Muscle of back (tissue), 11 donors: ENCODE measurements around the gene DYRK2. TPM values are rescaled to one million over a fixed set of nuclear protein-coding genes. Genes with fewer than 3 reads are reported as not detected.

Source experiments
- DNase-seq, 3 donors: peaks; one replicate each; pipeline versions ENCODE4 v3.0.0 to v3.0.0-alpha.2; 2013
- polyA plus RNA-seq, 10 donors: library from polyadenylated mRNA; unstranded; fragments of 120-200 nt; gene quantifications; one replicate each; pipeline ENCODE4 v1.2.1, GENCODE V29; 2013; ENCODE audit not compliant: insufficient read length in 10 of 10

DYRK2 gene
- polyA plus RNA-seq, 10 donors, result 38.1 to 66.9 (median 52.6) TPM

DNA sequence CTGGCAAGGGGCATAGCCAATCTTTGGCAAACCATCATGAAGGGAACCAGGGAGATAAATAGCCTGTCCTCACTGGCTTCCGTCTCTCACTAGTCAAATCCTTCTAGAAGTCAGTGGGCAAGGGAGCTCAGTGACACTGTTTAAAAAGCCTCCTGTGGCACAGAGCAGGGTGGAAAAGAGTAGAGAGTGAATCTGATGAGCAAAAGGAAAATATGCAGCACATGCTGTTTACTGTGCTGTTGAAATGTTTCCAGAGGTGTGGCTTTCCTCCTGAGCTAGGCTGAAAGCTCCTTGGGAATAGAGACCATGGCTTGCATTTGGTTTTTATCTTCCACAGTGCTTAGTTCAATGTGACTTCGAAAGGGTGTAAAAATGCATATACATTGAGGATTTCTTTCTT lies 7.7 kb upstream of the DYRK2 start:
- peak in 2 of 3 donors; percentile 38 to 66 for DNase-seq

DNA sequence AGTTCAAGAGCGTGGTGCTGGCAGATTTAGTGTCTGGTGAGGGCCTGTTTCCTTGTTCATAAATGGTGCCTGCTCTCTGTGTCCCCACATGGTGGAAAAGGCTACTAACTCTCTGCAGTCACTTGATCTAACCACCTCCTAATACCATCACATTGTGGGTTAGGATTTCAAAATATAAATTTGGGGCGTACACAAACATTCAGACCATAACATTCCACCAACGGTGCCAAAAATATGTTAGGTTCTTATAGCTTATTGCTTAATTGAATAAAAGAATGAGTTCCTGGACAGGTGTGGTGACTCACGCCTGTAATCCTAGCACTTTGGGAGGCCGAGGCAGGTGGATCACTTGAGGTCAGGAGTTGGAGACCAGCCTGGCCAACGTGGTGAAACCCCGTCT lies 3.4 kb upstream of the DYRK2 start:
- DNase-seq, result no peak

DNA sequence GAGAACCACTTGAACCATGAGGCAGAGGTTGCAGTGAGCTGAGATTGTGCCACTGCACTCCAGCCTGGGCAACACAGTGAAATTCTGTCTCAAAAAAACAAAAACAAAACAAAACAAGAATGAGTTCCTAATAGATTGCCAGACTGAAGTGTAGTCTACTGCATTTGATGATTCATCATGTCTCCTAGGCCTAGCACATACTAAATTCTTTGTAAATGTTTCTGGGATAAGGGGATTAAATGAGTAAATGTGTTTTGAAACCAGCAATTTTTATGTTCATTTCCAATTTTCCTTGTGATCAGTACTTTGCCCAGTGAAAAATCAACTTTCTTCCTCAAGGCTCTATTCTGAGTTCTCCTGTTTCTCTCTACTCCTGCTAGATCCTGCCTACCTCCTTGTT lies 2.9 kb upstream of the DYRK2 start:
- DNase-seq, result no peak

DNA sequence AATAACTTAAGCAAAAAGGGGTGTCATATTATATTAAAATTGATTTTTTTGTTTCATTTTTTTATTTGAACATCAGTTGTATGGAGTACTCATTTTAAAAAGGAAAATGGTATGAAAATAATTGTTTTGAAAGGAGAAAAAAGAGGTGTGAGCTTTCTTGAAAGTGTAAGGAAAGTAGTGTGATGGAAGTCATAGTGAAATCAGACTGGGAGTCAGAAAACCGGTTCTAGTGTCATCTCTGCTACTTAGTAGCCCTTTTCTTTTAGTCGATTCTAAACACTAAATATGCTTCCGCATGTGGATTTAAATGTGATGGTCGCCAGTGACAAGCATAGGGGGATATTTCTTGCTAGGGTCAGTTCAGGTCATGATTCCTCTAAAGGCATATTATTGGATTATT lies 1.8 kb upstream of the DYRK2 start:
- no peak for DNase-seq

DNA sequence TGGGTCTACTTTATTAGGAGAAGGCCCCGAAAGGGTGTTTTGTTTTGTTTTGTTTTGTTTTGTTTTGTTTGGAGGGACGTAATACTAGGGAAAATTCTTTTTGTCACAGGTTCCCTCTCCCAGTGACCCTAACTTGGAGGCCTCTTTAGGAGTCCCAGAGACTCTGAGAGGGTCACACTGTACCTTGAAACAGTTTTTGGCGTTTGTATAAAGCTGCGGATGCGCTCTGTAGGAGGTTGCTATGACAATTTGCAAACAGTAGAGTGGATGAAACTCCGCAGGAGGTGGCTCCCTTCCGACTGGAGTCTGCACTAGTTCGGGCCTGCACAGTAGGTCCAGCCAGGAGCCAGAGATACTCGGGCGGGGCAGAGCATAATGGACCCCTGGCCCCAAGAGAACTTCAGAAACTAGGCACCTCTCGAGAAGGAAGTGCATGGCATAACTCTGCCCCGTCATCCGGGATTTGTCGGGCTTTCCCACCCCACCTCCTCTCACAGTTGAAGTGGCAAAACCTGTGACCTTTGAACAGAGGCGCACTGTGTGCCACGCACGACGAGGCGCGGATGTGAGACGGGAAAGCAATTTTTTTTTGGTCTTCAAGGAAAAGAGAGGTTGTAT lies 1.3 kb upstream of the DYRK2 start:
- DNase-seq, result peak in 2 of 3 donors; percentile 66 to 77

DNA sequence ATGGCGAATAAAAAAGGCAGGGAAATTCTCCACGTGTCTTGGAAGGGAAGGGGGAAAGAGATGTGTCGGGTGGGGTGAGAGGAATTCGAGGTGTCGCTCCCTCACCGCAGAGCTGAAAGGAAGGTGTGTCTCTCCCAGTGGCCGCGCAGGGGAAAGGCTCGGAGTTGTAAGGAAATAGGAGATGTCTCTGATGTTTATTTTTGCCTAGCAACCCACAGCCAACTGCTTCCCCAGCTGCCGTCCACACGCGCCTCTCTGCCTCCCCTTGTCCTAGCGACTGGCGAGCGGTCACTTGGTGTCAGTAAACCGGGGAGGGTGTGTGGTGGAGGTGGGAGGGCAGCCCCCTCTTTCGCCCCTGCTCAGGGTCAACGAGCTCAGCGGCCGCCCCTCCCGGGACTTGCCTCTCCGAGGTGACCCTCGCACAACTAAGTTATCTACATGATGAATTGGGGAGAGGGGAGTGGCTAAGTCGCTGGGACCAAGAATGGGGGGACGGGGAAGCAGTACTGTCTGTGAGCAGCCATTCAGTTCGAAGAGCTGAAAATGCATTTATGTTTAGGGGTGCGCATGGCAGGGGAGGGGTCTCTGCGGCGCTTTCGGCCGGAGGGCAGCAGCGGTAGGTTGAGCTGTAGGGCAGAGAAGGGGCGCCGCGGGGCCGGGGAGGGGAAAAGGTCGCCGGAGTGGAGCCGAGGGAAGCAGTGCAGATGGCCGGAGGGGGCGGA lies 585 bp upstream of the DYRK2 start:
- peak; percentile 89 to 97 (median 91) for DNase-seq

- DNase-seq, result no peak
These were observed 670 bp downstream of the DYRK2 start for GRCh38 chr12:67649261-67649569.

DNA sequence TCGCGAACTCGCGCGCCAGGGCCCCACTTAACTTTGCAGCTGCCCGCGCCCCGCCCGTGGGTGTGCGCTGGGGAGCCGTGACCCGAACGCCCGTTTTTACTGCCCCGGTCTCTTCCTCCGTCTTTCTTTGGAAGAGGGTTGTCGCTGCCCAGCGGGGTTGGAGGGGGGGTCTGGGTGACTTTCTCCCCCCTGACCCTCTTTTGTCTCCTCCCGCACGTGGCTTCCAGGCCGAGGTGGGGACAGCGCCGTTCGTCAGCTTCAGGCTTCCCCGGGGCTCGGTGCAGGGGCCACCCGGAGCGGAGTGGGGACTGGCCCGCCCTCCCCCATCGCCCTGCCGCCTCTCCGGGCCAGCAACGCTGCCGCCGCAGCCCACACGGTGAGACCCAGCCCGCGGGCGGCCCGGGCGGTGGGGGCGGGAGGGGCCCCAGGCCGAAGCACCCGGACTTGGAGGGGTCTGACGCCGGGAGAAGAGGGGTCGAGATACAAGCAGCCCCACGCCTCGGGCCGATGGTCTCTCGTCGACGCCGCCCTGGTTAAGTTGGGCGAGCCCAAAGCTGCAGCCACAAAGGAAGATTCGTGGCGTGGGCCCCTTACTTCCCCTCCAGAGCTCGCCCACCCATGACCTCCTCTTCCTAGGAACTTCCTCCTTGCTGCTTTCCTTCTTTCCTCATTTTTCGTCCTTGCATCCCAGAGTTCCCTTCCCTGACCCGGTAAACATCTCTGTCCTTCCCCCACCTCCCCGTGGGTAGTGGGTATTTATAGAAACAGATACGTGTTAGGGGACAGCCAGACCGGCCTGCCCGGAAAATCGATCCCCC lies 1.2 kb downstream of the DYRK2 start:
- DNase-seq, result peak in 2 of 3 donors; percentile 46 to 80

DNA sequence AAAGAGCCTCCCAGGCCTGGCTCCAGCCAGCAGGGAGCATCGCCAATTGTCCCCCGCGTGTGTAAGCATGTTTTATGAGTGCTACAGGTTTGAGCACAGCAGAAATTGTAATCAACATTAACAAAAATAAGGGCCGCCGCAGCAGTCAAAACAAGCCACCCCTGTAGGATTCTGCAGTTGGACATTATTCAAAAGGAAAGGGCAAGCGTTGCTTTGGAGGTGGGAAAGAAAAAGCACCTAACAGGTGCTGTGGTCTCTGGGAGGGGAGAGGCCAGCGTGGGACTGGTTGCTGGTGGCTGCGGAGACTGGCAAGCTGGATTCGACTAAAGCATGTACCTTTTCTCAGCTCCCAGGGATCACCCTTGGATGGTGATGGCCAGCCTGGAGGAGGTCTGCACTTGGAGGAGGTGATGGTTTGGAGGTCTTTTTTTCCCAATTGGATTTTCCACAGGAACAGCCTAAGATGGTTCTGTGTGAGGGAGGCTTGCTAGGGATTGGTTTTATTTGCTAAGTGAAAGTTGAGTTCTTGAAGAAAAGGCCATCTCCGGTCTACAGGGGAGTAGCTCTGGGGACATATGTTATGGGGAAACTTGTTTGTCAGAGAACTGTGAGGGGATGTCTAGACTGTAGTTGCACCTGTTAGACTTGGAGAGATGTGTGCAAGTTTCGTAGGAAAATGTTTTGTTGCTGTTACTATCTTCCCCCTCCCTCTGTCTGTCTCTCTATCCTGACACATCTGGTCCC lies 2.0 kb downstream of the DYRK2 start:
- peak in 2 of 3 donors; percentile 21 to 52 for DNase-seq

- DNase-seq, result peak in 2 of 3 donors; percentile 49 to 55
These were observed 2.7 kb downstream of the DYRK2 start for GRCh38 chr12:67651132-67651695.

- DNase-seq, result no peak
These were observed 7.3 kb downstream of the DYRK2 start for GRCh38 chr12:67655829-67656228.

DNA sequence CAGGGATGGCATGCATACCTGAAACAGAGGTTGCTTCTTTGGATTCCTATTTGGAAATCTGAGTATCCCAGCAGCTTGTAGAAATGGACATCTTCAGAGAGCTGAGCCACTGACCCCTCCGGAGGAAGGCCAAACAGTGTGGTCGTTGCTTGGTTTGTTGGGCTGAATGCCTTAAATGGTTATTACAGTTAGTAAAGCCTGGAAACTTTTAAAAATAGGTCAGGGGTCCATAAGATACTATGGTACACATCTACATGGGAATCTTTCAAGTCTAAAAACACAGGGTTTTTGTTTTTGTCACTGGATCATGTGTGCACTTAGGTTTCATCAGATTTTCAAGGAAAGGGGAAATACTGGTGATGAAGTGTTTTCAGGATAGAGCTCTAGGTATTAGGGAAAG lies 7.7 kb downstream of the DYRK2 start:
- no peak for DNase-seq

DNA sequence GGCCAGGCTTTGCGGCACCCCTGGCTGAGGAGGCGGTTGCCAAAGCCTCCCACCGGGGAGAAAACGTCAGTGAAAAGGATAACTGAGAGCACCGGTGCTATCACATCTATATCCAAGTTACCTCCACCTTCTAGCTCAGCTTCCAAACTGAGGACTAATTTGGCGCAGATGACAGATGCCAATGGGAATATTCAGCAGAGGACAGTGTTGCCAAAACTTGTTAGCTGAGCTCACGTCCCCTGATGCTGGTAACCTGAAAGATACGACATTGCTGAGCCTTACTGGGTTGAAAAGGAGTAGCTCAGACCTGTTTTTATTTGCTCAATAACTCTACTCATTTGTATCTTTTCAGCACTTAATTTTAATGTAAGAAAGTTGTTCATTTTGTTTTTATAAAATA lies 9.9 kb downstream of the DYRK2 start:
- DNase-seq, result no peak

- DNase-seq, result no peak
These were observed 10.7 kb downstream of the DYRK2 start for GRCh38 chr12:67659292-67659691.

- peak in 1 of 3 donors; percentile 72 for DNase-seq
These were observed 12.9 kb downstream of the DYRK2 start for GRCh38 chr12:67661311-67662021.

GRCh38 chr12:67662910-67663538 lies 14.5 kb downstream of the DYRK2 start:
- DNase-seq, result peak in 2 of 3 donors; percentile 30 to 90

- DNase-seq, result no peak
These were observed 15.6 kb downstream of the DYRK2 start for GRCh38 chr12:67664171-67664570.

DNA sequence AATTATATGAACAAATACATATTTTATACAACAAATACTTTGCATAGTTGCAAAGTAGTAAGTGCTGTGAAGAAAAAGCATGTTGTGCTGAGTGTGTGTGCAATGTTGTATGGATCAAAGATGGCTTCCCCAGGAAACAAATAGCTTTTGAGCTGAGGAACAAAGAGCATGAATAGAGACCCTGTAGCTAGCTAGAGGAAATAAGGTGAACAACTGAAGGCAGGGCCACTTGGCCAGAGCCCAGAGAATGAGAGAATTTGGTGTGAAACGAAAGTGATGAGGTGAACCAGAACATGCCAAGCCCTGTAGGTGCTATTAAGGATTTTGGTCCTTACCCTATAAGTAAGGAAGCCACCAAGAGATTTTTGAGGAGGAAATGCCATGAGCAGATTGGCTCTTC lies 17.1 kb downstream of the DYRK2 start:
- no peak for DNase-seq

GRCh38 chr12:67666605-67667004 lies 18.1 kb downstream of the DYRK2 start:
- DNase-seq, result no peak

DNA sequence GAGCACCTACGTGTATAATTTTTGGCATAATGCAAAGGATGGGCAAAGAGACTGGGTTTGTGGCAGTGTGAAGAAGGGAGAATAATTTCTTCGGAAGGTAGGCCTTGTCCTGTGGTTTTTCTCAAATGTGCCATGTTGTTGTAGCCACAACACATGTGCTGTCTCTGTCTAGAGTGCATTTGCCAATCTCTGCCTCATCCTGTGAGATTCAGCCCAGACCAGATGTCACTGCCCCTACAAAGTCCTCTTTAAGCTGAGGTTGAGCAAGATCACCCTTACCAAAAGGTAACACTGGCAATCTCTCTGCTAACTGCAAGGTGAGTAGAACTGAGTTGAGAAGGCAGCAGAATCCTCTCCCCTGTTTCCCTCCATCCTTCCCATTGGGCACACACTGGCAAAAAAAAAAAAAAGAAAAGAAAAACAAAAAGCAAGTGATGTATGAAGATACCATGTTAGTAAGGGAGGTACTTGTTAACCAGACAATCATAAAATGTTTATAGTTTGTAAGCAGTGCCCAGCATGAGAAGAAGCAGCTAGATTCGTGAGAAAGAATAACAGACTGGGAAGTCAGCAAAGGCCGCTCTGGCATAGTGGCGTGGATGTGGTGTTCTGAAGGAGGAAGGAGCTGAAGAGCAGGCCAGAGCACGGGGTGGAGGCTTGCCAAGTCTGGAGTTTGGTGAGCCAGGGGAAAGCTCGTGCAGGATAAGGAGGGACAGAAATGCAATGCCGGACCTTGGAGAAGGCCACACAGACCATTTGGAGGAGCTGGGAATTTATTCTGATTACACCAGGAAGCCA lies 18.9 kb downstream of the DYRK2 start:
- peak in 1 of 3 donors; percentile 23 for DNase-seq
